Uterus (tissue), 2 donors: Measurements from ENCODE around the gene TRIM17.

Source experiments
- POLR2A ChIP-seq, 2 donors: fragments of 450-650 bp; IDR thresholded peaks; one replicate each; pipeline ENCODE4 v1.6.1; 2016; ENCODE audit warnings: antibody characterized with exemption in 2 of 2, mild to moderate bottlenecking in 1 of 2, moderate library complexity in 1 of 2
- TF ChIP-seq, protein P1 (sequence below), 4 experiments: fragments of 200-600 bp in 2 of 4; fragments of 450-650 bp in 2 of 4; sonication (generic) in 2 of 4; IDR thresholded peaks; one replicate each; pipeline ENCODE4 v1.5.1; 2016 to 2019; ENCODE audit warnings: antibody characterized with exemption in 4 of 4, mild to moderate bottlenecking in 2 of 4, moderate library complexity in 1 of 4

DNA sequence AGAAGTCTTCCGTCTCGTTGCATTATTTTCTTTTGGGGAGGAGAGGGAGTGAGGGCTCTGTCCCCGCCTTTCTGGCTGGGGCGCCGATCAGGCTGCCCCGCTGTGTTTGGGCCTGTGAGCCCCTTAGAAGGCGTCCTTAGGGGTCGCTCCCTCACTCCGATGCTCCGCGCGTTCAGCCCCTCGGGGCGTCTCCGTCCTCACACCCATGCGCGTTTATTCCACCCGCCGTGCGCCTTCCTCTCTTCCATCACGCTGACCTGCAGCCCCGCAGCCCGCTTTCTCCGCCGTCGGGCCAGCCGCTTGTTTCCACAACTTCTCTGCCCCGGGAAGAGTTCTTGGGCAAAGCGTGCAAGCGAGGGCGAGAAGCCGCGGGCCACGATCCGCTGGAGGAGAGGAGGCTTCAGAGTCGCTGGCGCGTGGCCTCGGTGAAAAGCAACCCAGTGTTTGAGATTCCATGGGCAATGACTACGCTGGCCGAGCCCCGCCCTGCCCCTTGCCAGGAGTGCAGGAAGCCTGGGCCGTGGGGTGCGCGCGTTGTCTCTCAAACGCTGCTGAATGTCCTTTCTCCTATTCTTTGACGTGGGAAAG is 37.7 kb downstream of the TRIM17 start:
- TF ChIP-seq, protein P1, sequence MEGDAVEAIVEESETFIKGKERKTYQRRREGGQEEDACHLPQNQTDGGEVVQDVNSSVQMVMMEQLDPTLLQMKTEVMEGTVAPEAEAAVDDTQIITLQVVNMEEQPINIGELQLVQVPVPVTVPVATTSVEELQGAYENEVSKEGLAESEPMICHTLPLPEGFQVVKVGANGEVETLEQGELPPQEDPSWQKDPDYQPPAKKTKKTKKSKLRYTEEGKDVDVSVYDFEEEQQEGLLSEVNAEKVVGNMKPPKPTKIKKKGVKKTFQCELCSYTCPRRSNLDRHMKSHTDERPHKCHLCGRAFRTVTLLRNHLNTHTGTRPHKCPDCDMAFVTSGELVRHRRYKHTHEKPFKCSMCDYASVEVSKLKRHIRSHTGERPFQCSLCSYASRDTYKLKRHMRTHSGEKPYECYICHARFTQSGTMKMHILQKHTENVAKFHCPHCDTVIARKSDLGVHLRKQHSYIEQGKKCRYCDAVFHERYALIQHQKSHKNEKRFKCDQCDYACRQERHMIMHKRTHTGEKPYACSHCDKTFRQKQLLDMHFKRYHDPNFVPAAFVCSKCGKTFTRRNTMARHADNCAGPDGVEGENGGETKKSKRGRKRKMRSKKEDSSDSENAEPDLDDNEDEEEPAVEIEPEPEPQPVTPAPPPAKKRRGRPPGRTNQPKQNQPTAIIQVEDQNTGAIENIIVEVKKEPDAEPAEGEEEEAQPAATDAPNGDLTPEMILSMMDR (IDR thresholded peaks at IDR 0.05), result no peak
- no peak for TF ChIP-seq POLR2A (IDR thresholded peaks at IDR 0.05)
